Activated CD4-positive, alpha-beta T cell treated with anti-CD3 and anti-CD28 coated beads for 1 hour (primary cell): ENCODE measurements around the gene ARMH3.
"Not testable (repeated sequence)": the region's sequence is repeated elsewhere in the genome, so short reads cannot be mapped to it uniquely, and the experiment has no call there.

Experiments
- DNase-seq: peaks from one replicate; pipeline ENCODE4 v3.0.0-alpha.2; 2020

Gene ARMH3

DNA sequence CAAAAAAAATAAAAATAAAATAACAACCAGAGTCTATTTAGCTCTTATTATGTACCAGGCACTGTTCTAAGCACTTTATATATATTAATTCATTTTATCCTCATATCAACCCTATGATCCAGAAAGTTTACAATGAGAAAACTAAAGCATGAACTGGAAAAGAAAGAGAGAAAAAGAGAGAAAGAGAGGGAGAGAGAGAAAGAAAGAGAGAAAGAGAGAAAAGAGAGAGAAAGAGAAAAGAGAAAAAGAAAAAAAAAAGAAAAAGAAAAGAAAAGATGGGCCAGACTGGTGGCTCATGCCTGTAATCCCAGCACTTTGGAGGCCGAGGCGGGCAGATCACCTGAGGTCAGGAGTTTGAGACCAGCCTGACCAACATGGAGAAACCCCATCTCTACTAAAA lies 9.9 kb downstream of the ARMH3 start:
- no peak for DNase-seq

DNA sequence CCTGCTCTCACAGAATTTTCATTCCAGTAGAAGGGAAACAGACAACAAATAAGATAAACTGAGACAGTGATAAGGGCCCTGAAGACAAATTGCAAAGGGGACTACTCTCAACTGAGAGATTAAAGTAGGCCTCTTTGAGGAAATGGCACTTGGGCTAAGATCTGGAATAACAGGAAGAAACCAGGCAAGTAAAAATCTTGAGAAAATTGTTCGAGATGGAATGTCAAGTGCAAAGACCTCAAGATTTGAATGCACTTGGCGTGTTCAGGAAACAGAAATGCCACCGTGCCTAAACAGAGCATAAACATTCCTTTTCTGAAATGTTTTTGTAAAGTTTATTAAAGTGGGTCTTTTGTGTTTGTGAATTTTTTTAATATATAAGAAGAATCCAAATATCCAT lies 10.7 kb downstream of the ARMH3 start:
- DNase-seq = no peak

DNA sequence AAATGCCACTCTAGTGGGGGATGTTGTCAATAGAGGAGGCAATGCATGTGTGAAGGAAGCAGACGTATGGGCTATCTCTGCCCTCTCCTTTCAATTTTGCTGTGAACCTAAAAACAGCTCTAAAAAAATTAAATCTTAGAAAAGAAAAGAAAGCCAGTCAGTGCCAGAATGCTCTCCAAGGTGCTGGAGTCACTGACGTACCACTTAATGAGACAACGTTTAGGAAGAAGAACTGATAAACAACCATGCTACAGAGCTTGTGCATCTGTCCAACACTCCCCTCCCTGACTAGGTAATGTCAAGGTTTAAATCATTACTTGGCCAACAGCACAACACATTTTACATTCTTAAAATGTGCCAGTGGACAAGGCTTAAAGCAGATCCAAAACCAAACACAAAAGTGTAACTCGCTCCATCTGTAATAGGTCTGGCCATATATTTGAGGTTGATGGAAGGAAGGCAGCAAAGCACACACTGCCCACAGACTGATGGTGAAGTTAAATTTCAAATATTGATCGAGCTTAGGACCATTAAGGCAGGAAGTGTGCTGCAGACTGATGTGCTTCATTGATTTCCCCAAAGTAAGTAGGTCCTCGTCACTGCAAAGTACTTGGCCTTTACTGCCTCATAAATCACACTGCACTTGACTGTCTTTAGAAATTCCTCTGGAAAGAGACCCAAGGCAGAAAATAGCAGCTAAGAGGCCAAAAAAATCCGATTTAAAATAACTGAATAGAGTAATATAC lies 15.5 kb downstream of the ARMH3 start:
- no peak for DNase-seq

DNA sequence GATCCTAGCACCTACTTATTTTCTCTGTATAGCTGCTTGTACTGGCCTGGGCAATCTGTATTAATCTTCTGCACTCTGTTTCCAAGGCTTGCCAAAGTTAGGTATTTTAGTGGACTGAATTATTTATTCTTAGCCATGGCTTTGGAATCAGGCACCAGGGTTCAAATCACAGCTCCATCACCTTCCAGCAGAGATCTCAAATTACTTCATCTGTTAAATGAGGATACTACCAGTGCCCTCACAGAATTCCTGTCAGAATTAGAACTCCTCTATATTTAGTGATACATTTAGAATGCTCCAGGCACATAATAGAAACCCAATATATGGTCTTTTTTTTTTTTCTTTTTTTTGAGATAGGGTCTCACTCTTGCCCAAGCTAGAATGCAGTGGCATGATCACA lies 17.6 kb downstream of the ARMH3 start:
- no peak for DNase-seq

DNA sequence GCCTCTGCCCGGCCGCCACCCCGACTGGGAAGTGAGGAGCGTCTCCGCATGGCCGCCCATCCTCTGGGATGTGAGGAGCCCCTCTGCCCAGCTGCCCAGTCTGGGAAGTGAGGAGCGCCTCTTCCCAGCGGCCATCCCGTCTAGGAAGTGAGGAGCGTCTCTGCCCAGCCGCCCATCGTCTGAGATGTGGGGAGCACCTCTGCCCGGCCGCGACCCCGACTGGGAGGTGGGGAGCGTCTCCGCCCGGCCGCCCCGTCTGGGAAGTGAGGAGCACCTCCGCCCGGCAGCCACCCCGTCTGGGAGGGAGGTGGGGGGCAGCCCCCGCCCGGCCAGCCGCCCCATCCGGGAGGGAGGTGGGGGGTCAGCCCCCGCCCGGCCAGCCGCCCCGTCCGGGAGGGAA lies 20.2 kb downstream of the ARMH3 start:
- not testable (repeated sequence) for DNase-seq

DNA sequence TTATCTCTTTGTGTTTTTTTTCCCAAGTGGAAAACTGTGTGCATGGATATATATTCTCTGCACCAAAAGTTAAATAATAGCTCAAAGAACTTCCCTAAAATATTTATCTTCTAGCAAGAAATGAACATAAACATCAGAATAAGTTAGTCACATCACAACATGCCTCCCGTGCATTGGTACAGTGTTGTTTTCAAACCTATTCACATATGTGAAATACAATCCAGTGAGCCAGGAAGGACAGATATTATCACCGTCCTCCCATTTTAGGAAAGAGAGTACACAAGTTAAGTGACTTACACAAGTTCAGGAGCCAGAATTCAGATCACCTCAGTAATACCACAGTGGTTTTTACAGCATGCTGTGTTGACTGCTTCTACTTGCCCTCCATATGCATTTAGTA lies 22.2 kb downstream of the ARMH3 start:
- DNase-seq = no peak

DNA sequence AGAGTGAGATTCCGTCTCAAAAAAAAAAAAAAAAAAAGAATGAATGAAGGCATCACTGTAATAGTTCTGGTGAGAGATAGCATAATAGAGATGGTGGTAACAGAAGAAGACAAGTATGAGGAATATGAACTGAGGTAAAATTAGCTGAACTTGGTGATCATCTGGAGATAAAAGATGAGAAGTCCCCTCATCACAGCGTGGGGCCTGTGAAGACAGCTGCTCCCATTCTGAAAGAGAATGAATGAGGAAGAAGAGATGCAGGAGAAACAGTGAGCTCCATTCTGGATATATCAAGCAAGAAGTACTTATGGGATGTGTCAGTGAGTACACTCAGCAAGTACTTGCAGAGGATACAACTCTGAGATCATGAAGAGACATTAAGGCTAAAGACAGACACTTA lies 28.7 kb downstream of the ARMH3 start:
- no peak for DNase-seq

DNA sequence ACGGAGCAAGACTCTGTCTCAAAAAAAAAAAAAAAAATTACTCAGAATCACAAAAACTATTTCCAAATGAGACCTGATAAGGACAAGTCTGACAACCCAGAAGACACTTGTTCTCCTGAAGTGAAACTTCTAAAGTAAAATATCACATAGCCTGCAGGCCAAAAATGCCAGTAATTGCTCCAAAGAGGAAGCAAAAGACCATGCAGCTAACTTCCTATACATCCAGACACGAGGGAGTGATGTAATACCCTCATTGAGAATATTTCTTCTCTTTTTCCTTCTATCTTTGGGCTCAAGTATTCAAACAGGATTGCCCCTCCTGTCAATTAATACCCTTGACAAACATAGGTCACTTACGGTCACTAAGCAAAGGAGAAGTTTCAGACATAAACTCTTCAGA lies 31.2 kb downstream of the ARMH3 start:
- DNase-seq = no peak

DNA sequence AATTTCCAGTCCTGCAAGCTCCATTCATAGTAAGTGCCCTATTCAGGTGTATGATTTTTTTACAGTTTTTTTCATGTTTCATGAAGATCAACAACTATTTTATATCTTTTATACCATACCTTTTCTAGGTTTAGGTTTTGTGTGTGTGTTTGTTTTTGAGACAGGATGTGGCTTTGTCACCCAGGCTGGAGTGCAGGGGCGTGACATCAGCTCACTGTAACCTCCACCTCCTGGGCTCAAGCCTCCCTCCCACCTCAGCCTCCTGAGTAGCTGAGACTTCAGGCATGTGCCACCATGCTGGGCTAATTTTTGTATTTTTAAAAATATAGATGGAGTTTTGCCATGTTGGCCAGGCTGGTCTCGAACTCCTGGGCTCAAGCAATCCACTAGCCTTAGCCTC lies 35.0 kb downstream of the ARMH3 start:
- DNase-seq = no peak

DNA sequence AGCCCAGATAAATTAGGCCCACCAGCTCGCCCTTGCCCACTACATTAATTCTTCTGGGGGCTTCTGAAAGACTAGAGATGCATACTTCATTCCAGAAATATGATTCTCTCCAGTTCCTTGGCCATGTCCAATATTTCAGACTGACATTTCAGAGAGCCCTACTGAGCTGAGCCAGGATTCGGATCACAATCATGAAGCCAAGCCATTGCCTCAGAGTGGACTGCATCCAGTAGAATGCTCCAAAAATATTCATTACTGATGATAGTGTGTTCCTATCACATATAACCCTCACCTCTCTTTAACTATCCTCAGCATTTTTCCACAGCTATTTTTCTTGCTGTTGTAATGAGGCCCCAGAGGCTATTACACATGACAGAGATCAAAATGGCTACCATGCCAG lies 38.7 kb downstream of the ARMH3 start:
- no peak for DNase-seq

DNA sequence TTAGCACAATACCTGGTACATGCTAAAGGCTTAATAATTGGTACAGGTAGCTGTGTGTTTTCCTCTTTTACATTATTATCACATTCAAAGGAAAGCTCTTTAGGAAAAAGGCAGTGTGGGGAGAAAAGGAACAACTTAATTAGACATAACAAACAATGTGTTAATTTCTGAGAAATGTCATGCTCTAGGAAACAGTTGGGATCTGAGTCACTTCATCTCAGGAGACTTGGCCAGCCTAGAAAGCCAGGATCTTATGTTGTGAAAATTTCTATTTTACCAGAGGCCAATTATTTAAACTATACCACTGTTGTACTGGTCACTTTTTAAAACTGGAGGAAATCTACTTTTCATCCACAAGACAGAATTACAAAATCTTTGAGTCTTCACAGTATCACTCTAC lies 39.6 kb downstream of the ARMH3 start:
- DNase-seq = no peak

DNA sequence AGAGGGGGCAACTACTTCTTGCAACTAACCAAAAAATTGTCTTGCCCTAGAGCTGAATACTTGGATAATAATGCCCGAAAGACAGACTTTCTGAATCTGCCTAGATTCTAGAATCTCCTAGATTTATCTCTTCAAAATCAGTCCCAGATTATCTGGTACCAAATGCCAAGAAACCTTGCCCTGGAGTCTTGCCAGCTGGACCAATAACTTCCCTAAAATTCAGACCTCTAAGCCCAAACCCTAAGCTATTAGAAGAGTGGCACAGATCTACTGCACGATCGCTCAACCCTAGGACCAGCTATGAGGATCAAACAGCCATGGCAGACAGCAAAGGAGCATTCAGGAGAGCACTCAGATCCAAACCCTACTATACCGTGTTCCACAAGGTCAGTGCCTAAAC lies 45.0 kb downstream of the ARMH3 start:
- no peak for DNase-seq

DNA sequence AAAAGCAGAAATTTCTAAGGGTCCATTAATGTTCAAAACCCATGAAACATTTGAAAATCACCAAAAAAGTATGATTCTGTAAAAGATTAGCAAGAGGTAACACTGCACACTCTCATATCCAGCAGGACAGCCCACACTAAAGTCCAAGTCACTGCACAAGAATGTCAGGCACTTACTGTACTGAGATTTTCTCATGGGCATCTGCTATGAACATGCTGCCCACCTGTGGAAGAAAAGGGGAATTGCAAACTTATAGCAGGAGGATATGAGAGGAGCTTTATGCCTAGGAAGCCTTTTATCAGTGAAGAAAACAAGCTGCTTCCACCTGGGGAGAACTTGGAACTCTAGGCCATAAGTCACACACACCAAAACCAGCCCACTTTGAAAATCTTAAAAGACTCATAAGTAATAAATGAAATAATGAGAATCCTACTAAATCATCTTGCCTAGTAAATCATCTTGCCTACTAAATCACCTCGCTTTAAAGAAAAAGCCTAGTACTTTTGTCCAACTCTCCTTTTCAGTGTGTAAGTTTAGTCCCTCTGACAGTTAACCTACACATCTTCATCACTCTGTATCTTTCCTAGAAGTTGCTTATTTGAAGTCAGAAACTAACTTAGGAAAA lies 46.1 kb downstream of the ARMH3 start:
- DNase-seq = no peak

DNA sequence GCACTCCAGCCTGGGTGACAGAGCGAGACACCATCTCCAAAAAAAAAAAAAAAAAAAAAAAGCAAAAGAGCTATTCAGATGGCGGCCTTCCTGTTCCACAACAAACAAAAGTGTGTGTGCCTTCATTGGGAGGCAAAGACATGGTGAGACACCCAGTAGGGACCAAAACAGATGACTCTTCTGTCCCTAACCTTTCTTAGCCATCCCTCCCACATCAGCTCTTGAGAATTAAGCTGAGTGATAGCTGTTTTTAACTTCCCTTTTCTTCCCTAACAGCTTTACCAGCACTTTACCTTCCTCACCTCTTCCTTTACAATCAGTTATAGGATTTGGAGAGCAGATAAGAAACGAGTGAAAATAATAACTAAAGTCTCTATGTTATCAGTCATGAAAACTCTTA lies 48.2 kb downstream of the ARMH3 start:
- DNase-seq = no peak

DNA sequence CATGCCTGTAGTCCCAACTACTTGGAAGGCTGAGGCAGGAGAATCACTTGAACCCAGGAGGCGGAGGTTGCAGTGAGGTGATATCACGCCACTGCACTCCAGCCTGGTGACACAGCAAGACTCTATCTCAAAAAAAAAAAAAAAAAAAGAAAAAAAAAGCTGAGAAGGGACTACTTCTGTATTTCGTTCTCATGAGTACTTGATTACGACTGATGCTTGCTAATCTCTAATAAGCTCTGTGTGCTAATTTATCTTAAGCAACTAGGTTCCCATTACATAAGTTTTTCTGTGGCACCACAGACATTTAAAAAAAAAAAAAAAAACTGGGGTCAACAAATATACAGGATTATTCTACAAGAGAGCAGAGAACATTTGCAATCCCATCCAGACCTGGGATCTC lies 48.9 kb downstream of the ARMH3 start:
- DNase-seq = not testable (repeated sequence)

DNA sequence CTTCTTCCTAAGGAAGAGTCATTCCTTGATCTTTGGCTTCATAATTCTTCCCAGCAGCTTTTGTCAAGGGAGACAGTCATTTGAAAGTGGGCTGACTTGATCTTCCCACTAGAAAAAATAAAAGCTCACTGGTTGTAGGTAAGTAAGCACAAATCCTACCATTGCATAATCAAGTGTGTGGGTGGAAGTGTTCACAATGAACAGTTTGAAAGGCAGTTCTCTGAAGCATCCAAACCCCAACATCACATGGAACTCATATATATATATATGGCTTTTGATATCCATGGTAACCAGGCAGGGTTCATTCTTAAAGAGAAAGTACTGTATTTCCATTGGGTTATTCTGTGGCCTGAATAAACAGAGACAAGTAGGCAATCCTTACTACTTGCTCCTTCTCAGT lies 51.6 kb downstream of the ARMH3 start:
- no peak for DNase-seq

DNA sequence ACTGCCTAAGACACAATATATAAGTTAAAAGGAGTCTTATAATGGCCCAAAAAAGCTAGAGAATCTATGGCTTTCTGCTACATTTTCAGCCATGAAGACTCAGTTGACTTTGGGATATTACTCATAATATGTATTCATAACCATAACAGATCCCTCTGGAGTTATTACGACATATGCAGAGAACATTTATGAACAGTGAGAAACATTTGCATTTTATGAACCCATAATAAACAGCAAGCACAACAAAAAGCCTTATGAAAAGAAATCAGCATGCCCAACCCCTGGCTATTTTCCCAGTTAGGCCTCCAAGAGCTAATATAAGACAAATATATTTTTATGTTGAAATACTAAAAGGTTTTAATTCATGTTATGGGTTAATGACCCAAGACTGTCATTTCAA lies 52.4 kb downstream of the ARMH3 start:
- no peak for DNase-seq

DNA sequence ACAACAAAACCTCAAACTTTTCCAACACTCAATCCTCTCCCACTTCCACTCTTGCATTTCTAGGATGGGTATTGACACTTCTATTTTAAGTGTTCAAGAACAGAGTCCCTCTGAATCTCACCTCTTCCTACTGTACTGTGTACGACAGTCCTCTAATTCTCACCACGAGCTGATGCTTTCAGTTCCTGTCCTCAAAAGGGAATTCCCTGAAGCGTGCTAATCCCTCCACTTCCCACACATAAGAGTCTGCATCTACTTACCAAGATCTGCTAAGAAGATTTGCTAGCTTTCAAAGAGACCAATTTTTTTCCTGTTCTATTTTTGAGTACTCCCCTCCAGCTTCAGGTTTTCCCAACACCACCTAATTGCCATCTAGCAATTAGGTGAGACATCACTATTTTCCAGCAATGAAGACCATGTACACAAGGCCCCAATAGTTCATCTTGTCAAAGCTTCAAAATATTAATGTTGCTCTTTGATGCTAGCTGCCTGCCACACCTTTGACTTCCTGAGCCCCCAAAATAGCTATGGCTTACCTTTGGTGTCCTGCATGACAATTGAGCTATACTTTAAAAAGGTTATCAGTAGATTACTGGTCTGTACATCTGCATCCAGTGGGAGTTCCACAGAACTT lies 54.4 kb downstream of the ARMH3 start:
- DNase-seq = no peak

DNA sequence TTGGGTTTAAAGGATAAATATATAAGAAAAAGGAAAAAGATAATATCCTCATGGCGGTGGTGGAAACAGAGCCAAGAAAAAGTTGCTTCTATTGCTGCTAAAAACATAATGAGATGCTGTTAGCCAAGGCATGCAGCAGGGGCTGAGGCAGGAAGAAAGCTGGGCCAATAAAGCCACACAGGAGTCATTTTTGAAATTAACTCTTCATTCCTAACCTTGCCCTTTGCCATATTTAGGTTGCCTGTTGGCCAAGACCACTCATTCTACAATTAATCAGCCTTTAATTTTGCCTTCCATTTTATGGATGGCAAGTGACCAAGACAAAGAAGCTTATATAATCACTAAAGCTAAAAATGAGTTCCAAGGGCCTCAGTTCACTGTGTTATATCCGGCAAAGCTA lies 58.2 kb downstream of the ARMH3 start:
- no peak for DNase-seq

DNA sequence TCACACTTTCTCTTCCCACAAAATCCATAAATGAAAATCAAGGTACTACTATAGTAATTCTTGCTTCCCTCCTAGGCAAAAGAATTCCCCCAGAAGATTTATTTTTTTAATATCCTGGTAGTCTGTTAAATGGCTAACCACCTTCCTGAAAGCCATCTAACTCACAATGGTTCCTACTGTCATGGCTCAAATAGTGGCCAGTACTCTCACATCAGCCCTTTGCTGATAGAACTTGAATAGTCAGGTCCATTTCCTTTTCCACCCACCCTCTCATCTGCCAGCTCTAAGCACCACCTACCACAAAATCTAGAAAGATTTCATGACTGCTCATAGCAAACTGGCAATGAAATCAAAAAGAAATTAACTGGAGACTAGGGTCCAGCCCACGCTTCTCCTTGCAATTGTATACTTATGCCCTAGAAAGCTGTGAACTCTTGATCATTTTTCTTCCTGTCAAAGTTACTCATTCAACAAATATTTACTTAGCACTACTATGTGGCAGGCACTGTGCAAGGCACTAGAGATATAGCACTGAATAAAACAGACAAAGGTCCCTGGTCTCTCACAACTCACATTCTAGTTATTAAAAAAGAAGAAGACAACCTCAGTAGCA lies 60.4 kb downstream of the ARMH3 start:
- DNase-seq = no peak

DNA sequence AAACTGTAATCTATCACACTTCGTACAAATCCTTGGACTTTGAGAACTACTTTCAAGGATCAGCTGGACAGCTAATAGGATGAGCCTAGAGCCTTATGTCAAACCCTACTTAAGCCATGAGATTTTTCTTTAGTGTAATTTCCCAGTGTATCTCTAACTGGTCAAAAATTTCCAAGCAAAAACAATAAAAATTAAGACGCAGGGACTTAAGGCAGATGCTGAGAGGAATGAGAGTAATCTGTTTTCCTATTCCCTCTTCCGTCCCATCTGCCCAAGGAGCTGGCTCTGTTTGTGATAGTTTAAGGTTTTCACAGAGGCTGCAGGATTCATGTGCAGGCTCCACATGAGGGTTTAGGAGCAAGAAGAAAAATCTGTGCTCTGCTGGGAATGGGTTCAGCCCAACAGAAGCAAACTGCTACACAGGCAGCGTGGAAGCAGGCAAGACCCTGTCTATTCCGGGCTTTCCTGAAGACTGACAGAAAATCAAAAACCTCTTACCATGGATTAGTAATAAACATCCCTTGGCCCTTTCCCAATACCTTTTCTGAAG lies 62.2 kb downstream of the ARMH3 start:
- no peak for DNase-seq

DNA sequence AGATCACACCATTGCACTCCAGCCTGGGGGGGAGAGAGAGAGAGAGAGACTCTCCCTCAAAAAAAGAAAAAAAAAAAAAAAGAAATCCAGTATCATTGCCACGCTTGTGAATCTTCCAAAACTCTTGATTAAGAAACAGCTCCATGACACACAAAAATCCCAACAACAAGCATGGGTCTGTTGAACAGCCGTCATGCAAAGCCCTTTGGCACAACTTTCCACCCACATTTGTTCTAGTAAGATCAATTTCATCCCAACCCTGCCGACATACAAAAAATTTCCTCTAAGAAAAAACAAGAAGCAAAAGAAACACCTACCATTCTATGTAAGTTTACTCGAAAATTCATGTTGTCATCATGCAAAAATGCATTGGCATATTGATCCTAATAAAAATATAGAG lies 62.8 kb downstream of the ARMH3 start:
- DNase-seq = no peak

DNA sequence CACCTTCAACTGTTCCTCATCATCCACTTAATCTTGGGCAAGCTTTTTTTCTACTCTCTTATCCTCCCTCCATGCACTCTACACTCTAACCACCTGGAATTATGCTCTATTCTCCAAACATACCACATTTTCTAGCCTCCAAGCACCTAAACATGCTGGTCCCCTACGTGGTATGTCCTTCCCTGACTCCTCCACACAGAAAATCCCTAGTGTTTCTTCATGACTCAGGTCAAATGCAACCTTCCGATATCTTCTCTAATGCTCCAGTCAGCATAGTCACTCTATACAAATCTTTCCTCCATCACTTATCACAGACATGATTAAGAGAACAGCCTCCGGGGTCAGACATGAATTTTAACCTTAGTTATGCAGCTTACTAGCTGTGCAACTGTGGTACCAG lies 68.8 kb downstream of the ARMH3 start:
- DNase-seq = no peak

DNA sequence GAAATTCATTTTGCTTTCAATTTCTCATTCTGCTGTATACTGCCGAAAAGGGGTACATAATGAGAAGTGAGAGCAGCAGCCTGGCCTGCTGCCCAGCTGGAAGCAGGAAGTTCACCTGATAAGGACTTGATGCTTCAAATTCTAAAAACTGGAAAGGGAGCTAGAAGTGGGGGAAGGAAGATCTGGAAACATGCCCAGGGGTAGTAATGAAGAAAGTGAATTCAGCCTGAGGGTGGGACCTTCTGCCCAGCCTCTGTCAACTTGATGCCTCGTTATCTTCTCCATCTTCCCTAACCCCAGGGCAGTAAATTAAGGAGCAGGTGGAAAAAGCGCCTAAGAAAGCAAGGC lies 69.4 kb downstream of the ARMH3 start:
- DNase-seq = no peak
